GM19452 (cell line): ENCODE results near the gene HLA-DMA.

Experiments
- ATAC-seq: cut with Tn5 transposase; IDR thresholded peaks from one replicate; pipeline ENCODE4 v1.9.1; 2021; ENCODE audit not compliant: unreplicated experiment

The HLA-DMA gene

DNA sequence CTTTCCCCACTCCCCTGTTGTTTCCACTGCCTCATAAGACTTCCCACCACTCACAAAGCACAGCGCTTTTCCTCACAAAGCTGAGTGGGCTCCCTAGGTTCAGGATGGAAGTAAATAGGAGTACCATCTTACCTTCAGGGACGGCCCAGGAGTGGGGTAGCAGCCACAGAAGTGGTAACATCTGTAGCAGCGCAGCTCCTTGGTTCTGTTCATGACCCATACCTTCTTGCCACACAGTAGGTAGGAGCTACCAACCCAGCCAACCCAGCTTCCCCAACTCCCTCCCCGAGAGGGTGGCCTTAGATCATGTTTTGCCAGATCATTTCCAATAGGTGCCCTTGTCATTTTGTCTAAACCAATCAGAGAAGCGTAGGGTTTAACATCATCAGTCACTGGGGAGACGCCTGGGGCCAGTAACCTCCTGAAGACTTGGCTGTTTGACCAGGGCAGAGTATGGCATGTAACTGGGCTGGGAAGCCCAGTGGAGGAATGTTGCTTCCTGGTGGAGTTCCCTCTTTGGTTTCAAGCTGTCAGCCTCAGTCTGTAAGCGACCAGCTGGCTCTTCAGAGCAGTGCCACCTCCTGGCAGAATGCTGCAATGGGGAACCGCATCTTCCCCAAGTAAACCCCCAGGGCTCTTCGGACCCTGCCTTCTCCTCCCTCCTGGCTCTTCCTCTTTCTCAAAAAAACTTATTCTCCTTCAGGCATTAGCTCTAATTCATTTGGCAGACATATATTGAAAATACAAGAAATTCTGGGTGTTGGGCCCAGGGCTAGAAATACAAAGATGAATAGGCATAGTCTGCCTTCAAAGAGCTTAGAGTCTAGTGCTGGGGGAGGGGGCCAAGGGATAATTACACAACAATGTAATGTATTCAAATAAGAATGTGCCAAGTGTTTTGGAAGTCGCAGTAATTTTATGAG is at the start of gene HLA-DMA:
Gene HLA-DMA, minus strand, starts transcription at position 281 of the 923 bp plus-strand sequence. Its CDS starts 61 bp downstream, at position 220.
- ATAC-seq: peak; percentile 90

DNA sequence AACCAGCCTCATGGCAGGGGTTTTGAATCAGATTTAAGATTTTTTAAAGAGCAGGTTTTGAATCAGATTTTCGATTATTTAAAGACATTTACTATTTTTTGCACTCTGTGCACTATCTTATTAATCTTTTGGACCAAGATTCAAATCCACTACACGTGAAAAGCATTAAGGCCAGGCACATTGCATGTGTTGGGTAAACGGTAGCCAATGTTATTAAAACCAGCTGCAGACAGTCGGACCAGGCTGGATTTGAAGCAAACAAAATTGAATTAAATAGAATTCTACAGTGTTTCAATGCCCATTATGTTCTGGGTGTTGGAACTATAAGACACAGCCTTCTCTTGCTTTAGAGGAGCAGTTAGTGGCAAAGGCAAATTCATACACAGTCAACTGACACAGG is 48.8 kb upstream of the HLA-DMA start:
- ATAC-seq: no peak

DNA sequence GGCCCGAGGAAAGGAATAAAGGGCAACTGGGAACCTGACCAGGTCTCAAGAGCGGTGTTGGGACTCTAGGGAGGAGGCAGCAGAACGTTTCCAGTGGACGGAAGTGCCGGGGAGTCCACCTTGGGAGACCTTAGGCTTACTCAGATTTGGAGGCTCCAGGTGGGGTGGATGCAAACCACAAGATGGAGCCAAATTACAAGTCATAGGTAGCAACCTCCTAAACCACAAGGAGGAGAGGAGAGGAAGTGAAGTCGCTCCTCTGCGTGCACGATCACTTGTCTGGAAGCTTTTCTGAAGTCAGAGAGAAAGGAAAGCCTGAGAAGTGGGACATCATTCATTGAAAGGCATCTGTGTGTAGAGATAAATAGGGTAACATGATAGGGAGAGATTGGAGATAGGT is 47.2 kb upstream of the HLA-DMA start:
- no peak for ATAC-seq

DNA sequence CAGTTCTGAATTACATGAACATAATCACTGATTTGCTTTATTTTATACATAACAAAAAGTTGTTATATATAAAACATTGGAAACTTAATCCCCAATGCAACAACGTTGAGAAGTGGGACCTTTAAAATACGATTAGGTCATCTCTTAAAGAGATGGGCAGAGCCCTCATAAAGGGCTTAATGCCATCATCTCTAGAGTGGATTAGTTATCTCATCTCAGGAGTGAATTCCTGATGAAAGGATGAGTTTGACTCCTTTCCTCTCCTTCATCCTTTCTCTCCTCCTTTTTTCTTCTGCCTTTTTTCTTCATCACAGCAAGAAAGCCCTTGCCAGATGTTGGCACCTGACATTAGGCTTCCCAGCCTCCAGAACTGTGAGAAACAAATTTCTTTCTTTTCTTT is 42.6 kb upstream of the HLA-DMA start:
- ATAC-seq: no peak

DNA sequence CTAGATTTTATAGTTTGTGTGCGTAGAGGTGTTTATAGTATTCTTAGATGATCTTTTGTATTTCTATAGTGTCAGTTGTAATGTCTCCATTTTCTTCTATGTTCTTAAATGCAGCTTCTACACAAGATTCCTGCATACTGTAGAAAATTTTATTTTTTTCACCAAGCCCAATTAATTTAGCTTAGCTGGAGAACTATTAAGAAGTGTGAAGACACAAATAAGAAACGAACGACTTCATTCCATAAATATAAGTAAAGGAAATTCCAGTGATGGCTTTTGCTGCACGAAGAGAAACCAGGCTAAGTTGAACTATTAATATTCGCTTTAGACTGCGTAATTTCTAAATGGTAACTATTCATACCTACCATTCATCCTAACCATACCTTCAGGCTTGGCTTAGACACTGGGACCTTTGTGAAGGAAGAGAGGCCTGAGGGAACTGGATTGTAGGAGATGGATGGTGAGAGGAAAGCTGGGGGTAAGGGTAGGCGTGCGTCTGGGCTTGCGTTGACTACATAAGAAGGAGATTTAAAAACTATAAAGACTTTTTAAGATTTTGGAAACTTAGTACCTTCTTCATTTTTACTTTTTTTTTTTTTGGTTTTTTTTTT is 40.6 kb upstream of the HLA-DMA start:
- no peak for ATAC-seq

DNA sequence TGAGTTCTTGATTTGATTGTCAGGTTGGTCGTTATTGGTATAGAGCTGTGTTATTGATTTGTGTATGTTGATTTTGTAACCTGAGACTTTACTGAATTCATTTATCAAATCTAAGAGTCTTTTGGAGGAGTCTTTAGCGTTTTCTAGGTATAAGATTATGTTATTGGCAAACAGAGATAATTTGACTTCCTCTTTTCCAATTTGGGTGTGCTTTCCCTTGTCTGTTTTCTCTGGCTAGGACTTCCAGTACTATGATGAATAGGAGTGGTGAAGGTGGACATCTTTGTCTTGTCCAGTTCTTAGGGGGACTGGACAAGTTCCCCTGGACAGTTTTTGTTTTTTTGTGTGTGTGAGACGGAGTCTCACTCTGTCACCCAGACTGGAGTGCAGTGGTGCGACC is 39.1 kb upstream of the HLA-DMA start:
- no peak for ATAC-seq

DNA sequence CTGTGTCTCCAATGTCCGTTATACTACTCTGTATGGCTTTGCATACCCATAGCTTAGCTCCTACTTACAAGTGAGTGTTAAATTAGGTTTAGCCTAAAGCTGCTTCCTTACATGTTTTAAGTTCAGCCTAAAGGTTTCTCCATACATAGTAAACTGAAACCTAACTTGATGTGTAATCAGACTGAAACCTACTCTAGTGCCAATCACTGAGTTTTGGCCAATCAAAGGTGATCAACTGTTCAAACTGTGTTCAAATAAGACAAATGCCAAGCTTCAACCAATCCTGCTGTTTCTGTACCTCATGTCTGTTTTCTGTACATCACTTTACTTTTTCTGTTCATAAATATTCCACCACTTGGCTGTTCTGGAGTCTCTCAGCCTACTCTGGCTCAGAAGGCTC is 36.5 kb upstream of the HLA-DMA start:
- no peak for ATAC-seq

DNA sequence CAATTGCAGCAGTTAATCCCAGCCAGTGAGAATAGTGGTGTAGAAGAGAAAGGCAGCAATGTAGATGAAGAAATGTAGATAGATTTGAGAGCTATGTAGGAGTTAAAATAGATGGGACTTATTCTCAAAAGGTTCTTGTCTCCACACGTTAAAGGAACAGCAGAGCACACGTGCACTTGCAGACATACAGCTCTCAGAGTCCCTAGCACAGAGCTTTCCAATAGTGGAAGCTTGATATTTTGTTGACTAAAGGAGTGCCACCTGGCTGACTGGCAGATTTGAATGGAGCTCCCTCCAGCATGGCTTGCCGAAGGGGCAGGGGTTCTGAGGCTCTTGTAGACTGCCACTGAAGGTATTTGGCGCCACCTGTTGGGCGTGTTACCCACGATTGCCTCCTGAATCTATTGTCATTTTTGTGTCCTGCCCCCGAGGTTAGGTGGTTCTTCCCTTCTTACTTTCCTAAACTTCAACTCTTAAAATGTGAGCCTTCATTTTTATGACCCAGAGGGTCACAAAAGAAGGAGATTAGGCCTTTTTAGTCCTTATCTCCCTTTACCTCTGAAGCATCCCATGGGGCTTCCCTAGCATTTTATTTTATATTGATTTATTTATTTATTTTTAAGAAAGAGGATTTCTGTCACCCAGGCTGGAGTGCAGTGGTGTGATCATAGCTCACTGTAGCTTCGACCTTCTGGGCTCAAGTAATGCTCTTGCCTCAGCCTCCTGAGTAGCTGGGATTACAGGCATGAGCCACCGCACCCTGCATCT is 31.9 kb upstream of the HLA-DMA start:
- peak; percentile 52 for ATAC-seq

DNA sequence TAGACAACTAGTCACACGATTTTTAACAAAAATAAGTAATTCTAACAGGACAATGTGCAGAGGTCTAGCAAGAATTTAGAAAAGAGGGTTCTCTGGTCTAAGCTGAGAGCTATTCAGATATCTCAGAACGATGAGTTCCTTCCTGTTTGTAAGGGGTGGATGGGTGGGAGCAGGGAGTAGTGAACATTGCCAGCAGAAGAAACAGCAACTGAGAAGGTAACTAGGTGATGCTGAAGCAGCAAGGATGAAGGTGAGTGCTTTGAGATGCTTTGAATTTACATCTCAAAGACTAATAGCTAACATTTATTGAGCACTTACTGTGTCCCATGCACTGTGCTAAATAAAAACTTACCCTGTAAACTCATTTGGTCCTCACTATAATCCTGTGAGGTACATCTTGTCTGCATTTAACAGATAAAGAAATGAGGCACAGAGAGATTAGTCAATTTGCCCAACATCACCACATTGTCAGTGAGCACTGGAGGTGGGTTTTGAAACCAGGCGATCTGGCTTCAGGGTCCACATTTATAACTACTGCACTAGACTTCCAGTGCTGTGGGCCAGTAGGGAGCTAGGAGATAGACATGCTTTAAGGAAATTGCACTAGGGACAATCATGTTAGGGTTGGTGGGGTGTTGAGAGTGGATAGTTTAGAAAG is 31.2 kb upstream of the HLA-DMA start:
- peak; percentile 8 for ATAC-seq

DNA sequence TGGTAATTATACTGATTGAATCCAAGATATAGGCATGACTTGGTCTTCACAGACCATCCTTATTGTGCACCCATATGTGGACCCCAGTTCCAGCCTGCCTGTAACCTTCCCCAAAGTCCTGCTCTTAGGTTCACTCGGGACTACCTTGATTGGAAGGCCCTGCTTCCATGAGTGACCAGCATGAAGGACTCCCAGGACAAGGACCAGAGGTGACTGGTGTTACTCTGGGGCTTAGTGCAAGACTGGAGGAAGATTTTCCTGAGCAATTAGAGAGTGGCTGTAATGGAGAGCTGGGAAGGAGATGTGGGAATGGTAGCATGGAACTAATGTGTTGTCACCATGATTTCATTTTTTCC is 30.6 kb upstream of the HLA-DMA start:
- no peak for ATAC-seq

DNA sequence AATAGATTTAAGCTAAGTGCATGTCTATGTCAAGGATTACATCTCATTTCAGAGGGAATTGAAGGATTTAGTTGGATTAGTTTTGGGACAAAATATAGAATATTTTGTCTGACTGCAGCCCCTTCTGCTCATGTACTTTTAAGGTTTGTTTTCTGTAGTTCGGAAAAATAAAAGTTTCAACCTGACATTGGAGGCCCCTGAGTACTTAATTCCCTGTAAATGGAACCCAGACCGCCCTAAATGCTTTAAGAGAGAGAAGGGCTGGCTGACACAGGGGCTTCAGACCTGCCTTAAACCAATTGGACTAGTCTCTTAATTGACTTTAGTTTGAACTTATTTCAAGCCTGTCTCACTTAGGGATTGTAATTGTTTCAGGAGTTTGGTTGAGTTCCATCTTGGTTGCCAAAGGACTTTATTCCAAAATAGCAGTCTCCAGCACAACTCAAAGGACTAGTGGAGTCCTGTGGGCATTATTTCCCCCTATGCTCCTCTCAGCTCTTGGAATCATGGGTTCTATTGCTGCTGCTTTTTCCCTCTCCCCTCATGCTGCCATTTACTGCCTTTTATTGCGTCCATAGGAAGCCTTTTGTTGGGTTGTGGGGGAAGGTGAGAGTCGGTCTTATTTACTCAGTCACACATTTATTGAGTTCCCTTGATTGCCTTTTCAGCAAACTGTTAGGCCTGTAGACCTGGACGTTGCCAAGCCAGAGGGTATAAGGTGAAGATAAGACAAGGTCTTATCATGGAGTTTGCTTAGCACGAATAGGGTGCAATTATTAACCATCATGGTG is 30.0 kb upstream of the HLA-DMA start:
- no peak for ATAC-seq

DNA sequence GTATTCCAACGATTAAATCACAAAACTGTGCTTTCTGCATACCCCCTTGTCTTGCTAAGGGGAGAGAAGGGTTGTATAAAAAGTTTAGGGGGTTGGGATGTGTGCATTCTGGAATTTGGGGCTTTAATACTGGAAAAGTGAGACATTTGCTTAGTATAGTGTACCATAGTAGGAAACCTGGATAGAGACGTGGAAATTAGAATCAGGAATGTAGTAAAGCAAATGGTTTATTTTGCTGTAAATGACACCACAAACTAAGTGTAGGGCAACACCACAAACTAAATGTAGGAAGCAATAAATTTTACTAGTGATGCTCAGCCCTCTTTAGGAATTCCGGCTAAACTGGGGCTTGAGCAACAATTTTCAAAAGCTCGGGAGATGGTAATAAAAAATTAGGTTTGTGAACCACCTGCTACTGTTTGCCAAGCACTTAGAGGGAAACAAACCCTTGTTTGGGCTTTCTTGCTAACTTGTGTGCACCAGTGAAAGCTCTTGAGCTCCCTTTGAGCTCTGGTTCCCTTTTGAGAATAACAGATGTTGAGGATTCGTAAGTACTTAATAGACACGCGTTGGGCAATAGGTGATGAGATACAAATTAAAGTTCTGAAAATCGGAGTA is 29.3 kb upstream of the HLA-DMA start:
- ATAC-seq: no peak

DNA sequence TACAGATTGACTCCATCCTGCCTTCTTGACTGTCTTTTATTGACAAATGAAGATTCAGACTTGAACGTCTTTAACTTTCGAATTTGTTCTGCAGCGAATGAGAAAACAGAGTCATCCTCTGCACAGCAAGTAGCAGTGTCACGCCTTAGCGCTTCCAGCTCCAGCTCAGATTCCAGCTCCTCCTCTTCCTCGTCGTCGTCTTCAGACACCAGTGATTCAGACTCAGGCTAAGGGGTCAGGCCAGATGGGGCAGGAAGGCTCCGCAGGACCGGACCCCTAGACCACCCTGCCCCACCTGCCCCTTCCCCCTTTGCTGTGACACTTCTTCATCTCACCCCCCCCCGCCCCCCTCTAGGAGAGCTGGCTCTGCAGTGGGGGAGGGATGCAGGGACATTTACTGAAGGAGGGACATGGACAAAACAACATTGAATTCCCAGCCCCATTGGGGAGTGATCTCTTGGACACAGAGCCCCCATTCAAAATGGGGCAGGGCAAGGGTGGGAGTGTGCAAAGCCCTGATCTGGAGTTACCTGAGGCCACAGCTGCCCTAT is 27.7 kb upstream of the HLA-DMA start:
- no peak for ATAC-seq

DNA sequence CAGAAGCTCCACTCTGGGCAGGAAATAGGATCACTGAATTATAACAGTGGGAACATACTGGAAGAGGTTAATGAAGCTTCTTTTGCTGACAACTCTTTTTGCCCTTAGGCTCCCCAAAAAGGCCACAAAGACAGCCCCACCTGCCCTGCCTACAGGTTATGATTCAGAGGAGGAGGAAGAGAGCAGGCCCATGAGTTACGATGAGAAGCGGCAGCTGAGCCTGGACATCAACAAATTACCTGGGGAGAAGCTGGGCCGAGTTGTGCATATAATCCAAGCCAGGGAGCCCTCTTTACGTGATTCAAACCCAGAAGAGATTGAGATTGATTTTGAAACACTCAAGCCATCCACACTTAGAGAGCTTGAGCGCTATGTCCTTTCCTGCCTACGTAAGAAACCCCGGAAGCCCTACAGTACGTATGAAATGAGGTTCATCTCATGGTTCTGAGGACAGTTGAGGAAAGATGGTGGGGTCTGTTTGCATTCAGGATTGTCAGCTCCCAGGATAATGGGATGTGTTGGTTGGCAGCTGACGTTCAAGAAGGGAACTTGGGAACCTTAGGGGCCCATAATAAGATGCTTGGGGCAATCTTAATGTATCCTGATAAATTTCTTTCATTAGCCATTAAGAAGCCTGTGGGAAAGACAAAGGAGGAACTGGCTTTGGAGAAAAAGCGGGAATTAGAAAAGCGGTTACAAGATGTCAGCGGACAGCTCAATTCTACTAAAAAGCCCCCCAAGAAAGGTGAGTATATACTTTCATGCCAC is 27.0 kb upstream of the HLA-DMA start:
- ATAC-seq: no peak

DNA sequence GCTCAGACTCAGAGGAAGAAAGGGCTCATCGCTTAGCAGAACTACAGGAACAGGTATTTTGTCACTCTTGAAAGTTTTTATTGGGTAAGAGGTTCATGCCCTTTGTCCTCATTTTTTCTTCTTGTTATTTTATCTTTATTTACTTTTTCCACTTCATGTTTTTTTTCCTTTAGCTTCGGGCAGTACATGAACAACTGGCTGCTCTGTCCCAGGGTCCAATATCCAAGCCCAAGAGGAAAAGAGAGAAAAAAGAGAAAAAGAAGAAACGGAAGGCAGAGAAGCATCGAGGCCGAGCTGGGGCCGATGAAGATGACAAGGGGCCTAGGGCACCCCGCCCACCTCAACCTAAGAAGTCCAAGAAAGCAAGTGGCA is 25.0 kb upstream of the HLA-DMA start:
- no peak for ATAC-seq

DNA sequence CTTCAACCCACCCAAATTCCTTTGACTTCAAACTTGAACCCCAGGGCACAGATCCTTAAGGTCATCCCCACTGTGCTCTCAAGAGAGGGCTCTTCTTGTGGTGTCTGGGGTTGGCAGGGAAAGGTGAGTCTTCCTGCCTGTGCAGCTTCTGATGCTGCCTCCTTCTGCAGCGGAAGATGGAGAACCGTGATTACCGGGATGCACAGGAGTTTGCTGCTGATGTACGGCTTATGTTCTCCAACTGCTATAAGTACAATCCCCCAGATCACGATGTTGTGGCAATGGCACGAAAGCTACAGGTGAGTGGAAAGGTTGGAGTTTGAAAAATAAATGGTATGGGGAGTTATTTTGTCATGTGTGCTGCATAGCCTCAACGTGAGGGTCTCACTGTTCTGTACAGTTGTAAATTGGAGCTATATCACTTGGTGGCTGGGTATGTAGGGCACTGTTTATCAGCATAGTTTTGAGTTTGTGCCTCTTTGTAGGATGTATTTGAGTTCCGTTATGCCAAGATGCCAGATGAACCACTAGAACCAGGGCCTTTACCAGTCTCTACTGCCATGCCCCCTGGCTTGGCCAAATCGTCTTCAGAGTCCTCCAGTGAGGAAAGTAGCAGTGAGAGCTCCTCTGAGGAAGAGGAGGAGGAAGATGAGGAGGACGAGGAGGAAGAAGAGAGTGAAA is 24.5 kb upstream of the HLA-DMA start:
- no peak for ATAC-seq

DNA sequence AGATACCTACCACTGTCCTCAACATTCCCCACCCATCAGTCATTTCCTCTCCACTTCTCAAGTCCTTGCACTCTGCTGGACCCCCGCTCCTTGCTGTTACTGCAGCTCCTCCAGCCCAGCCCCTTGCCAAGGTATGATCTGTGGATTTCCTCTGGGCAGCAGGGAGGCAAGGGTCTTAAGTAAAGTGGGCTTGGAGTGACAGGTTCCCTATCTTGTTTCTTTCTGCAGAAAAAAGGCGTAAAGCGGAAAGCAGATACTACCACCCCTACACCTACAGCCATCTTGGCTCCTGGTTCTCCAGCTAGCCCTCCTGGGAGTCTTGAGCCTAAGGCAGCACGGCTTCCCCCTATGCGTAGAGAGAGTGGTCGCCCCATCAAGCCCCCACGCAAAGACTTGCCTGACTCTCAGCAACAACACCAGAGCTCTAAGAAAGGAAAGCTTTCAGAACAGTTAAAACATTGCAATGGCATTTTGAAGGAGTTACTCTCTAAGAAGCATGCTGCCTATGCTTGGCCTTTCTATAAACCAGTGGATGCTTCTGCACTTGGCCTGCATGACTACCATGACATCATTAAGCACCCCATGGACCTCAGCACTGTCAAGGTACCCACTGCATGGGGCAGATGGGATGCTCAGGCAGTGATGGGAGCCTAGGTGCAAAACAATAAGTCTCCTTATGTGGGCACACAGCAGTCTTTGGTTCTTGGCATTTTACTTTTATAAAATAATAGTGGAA is 23.6 kb upstream of the HLA-DMA start:
- ATAC-seq: no peak

DNA sequence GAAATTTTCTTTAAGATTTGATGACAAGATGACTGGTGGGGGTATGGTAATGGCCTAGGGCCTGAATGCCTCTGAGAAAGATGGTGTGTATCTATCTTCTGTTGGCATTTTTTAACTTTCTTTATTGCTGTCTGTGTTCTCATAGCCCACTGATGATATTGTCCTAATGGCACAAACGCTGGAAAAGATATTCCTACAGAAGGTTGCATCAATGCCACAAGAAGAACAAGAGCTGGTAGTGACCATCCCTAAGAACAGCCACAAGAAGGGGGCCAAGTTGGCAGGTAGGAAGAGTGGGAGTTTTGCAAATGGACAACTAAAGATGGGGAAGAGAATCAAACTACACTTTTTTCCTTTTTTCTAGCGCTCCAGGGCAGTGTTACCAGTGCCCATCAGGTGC is 23.0 kb upstream of the HLA-DMA start:
- ATAC-seq: no peak
